ENCODE measurements around the gene CFAP20DC. TPM values are rescaled to one million over a fixed set of nuclear protein-coding genes. Genes with fewer than 3 reads are reported as not detected.
"Not testable (repeated sequence)": the region's sequence is repeated elsewhere in the genome, so short reads cannot be mapped to it uniquely, and the experiment has no call there.

Gene CFAP20DC
- total and polyA plus RNA-seq, 2 of the 4 experiments (the other 2 are of a cell fraction): 1.2 to 1.6 TPM

GRCh38 chr3:58711871-58712270, 338.0 kb downstream of the CFAP20DC start:
- Histone ChIP-seq H3K79me1 (ENCODE audit: low read depth in 1 of 2, low read length in 2 of 2) (no peaks in the 10 kb centered on the region), H3K9me1 (ENCODE audit: insufficient read depth, low read length) (no peaks in the 10 kb centered on the region), H2AK9ac (replicated peaks; ENCODE audit: low read depth, low read length, poor library complexity) (no peak overlapping the region), H3K27me3 (ENCODE audit: control insufficient read depth, insufficient read depth, low read length) (no peaks in the 10 kb centered on the region), H4K8ac (ENCODE audit: low read depth in 2 of 2, low read length in 2 of 2) (no peak overlapping the region), H3K4me3 (ENCODE audit: insufficient read depth, low read depth, low read length) (no peak overlapping the region), H4K91ac (ENCODE audit: insufficient read depth, low read depth, low read length) (no peak overlapping the region), H3K23ac (ENCODE audit: low read depth, low read length) (no peak overlapping the region), H3K27ac (ENCODE audit: insufficient read depth, low read length) (no peak overlapping the region), H3K56ac (ENCODE audit: extremely low read depth, insufficient read depth, low read length) (no peak overlapping the region), H3K14ac (replicated peaks; ENCODE audit: low read depth, low read length) (no peak overlapping the region), H2BK20ac (ENCODE audit: low read depth, low read length) (no peak overlapping the region), H2AK5ac (ENCODE audit: low read depth, low read length) (no peak overlapping the region), H2BK15ac (ENCODE audit: low read depth, low read length) (no peak overlapping the region), H4K5ac (ENCODE audit: low read depth, low read length) (no peak overlapping the region), H3K4ac (ENCODE audit: low read depth, low read length) (no peak overlapping the region), H3K4me2 (ENCODE audit: low read depth, low read length) (no peak overlapping the region), H3K9me3 (ENCODE audit: control insufficient read depth, insufficient read depth, low read length) (no peaks in the 10 kb centered on the region), H2BK5ac (ENCODE audit: low read depth, low read length, poor library complexity, severe bottlenecking) (no peak overlapping the region), H3K36me3 (ENCODE audit: control insufficient read depth, insufficient read depth, low read length) (no peaks in the 10 kb centered on the region), H3K4me1 (ENCODE audit: control insufficient read depth, insufficient read depth, low read length) (no peaks in the 10 kb centered on the region), H4K20me1 (ENCODE audit: insufficient read depth, low read length) (no peaks in the 10 kb centered on the region), H2BK120ac (ENCODE audit: low read depth, low read length) (no peak overlapping the region), H3K18ac (ENCODE audit: low read depth, low read length) (no peak overlapping the region), H2AFZ (replicated peaks; ENCODE audit: low read length, poor library complexity) (no peak overlapping the region), H3K9ac (ENCODE audit: low read depth, low read length) (no peak overlapping the region)
- WGBS, 2 experiments (ENCODE audit: extremely low coverage in 2 of 2, insufficient read length in 1 of 2): no CpG with 5 or more reads among the region's 8 CpGs
- ATAC-seq (ENCODE audit: low read depth) (no peak), DNase-seq (no peak)
- in situ Hi-C loops (cut with MboI; ENCODE audit: low sequenced_read_pairs) (no loop called here), dilution Hi-C loops (cut with HindIII; ENCODE audit: low sequenced_read_pairs, unreplicated experiment) (no loop called here), intact Hi-C loops (cut with micrococcal nuclease) (no loop called here)
- ChIA-PET POLR2A (ENCODE audit: unreplicated experiment) (no interaction called here), CTCF (no interaction called here)
- TF ChIP-seq MAZ (IDR thresholded peaks at IDR 0.05; ENCODE audit: borderline replicate concordance, low read depth, low read length) (no peak), CHD1 (IDR thresholded peaks at IDR 0.05; ENCODE audit: low read depth, low read length) (no peak), RAD21 (IDR thresholded peaks at IDR 0.05; ENCODE audit: low read length) (no peak)
- no TSS peak for BruUV-seq (replicated peaks)

- H4K91ac ChIP-seq (ENCODE audit: insufficient read depth, low read depth, low read length); H3K27me3 ChIP-seq (ENCODE audit: control insufficient read depth, insufficient read depth, low read length); dilution Hi-C loops (cut with HindIII; ENCODE audit: low sequenced_read_pairs, unreplicated experiment); H3K56ac ChIP-seq (ENCODE audit: extremely low read depth, insufficient read depth, low read length); H3K9ac ChIP-seq (ENCODE audit: low read depth, low read length); H2BK120ac ChIP-seq (ENCODE audit: low read depth, low read length); H4K20me1 ChIP-seq (ENCODE audit: insufficient read depth, low read length); H3K9me1 ChIP-seq (ENCODE audit: insufficient read depth, low read length); H3K4ac ChIP-seq (ENCODE audit: low read depth, low read length); ATAC-seq (ENCODE audit: low read depth); in situ Hi-C loops (cut with MboI; ENCODE audit: low sequenced_read_pairs); H3K9me3 ChIP-seq (ENCODE audit: control insufficient read depth, insufficient read depth, low read length); H3K14ac ChIP-seq (replicated peaks; ENCODE audit: low read depth, low read length); DNase-seq; H2BK5ac ChIP-seq (ENCODE audit: low read depth, low read length, poor library complexity, severe bottlenecking); H2AFZ ChIP-seq (replicated peaks; ENCODE audit: low read length, poor library complexity); POLR2A ChIA-PET (ENCODE audit: unreplicated experiment); H3K36me3 ChIP-seq (ENCODE audit: control insufficient read depth, insufficient read depth, low read length); H3K18ac ChIP-seq (ENCODE audit: low read depth, low read length); CTCF ChIA-PET; H2AK9ac ChIP-seq (replicated peaks; ENCODE audit: low read depth, low read length, poor library complexity); H2BK20ac ChIP-seq (ENCODE audit: low read depth, low read length); H3K27ac ChIP-seq (ENCODE audit: insufficient read depth, low read length); H3K23ac ChIP-seq (ENCODE audit: low read depth, low read length); H2BK15ac ChIP-seq (ENCODE audit: low read depth, low read length); intact Hi-C loops (cut with micrococcal nuclease); H3K4me3 ChIP-seq (ENCODE audit: insufficient read depth, low read depth, low read length); H3K4me1 ChIP-seq (ENCODE audit: control insufficient read depth, insufficient read depth, low read length); H3K4me2 ChIP-seq (ENCODE audit: low read depth, low read length); H3K79me1 ChIP-seq (ENCODE audit: low read depth in 1 of 2, low read length in 2 of 2); BruUV-seq (replicated peaks); H2AK5ac ChIP-seq (ENCODE audit: low read depth, low read length); H4K8ac ChIP-seq (ENCODE audit: low read depth in 2 of 2, low read length in 2 of 2); H4K5ac ChIP-seq (ENCODE audit: low read depth, low read length): not testable (repeated sequence)
- 60% methylated on average over 1 of the region's 3 CpGs; no CpG with 5 or more reads in 1 of the 2 experiments for WGBS, 2 experiments (ENCODE audit: extremely low coverage in 2 of 2, insufficient read length in 1 of 2)
Measured at GRCh38 chr3:58708983-58709382, 340.8 kb downstream of the CFAP20DC start.
